Left lung (tissue), 10 donors: Measurements from ENCODE around the gene RBPMS2. TPM values are rescaled to one million over a fixed set of nuclear protein-coding genes. Genes with fewer than 3 reads are reported as not detected.

Experiments used
- ATAC-seq: fragments of 200-7000 bp; cut with Tn5 transposase; one replicate; pipeline ENCODE4 v1.9.1; 2020; ENCODE audit warnings: moderate library complexity
- DNase-seq, 4 donors: peaks; one replicate each; pipeline ENCODE4 v3.0.0-alpha.2; 2013 to 2020
- H3K27ac ChIP-seq, 2 donors: fragments of 200-600 bp; sonication (generic) in 1 of 2; one replicate each; pipeline versions ENCODE4 v1.5.0 to v1.8.0; 2020 to 2021
- H3K27me3 ChIP-seq, 2 donors: fragments of 200-600 bp; sonication (generic) in 1 of 2; one replicate each; pipeline versions ENCODE4 v1.5.0 to v1.8.0; 2020 to 2021
- H3K36me3 ChIP-seq, 2 donors: fragments of 200-600 bp; sonication (generic) in 1 of 2; one replicate each; pipeline versions ENCODE4 v1.5.0 to v1.8.0; 2020 to 2021
- H3K4me1 ChIP-seq, 2 donors: fragments of 200-600 bp; one replicate each; pipeline ENCODE4 v1.8.0; 2021
- H3K4me3 ChIP-seq, 2 donors: fragments of 200-600 bp; sonication (generic) in 1 of 2; one replicate each; pipeline versions ENCODE4 v1.5.0 to v1.8.0; 2020 to 2021; ENCODE audit warnings: mild to moderate bottlenecking in 1 of 2
- H3K9me3 ChIP-seq, 2 donors: fragments of 200-600 bp; sonication (generic) in 1 of 2; one replicate each; pipeline versions ENCODE4 v1.5.0 to v1.8.0; 2020 to 2021
- intact Hi-C, 2 donors: fragments of 100-400 bp; cut with DNase I; formaldehyde crosslinking; loops; one replicate each; pipeline versions ENCODE4 v1.11.2 to v1.14.2; 2022
- polyA plus RNA-seq, 6 donors: library from polyadenylated mRNA; unstranded; fragments of 120-200 nt; gene quantifications; one replicate each; pipeline ENCODE4 v1.2.1, GENCODE V29; 2013; ENCODE audit not compliant: insufficient read length in 6 of 6
- total RNA-seq, 2 donors: library from RNA; stranded (reverse); fragmentation: NEBNext Ultra II Directional; extraction: Animal tissue kit (Norgen Biotek cat#: 25700); gene quantifications; one replicate each; pipeline ENCODE4 v1.2.1, GENCODE V29; 2021
- TF ChIP-seq, protein P1 (sequence below), 2 donors: fragments of 200-600 bp; sonication (generic) in 1 of 2; IDR thresholded peaks; one replicate each; pipeline versions ENCODE4 v1.5.0 to v1.8.0; 2021; ENCODE audit warnings: antibody characterized with exemption in 2 of 2
- donor health status: DM: no; HTN: yes; CAD: no.
- donor health status: DM: no; HTN: no; CAD: no.

The RBPMS2 gene
- total and polyA plus RNA-seq, 8 donors: 3.7 to 12.7 (median 6.8) TPM

GRCh38 chr15:64749167-64749566 is 26.2 kb downstream of the RBPMS2 start:
- TF ChIP-seq, protein P1, sequence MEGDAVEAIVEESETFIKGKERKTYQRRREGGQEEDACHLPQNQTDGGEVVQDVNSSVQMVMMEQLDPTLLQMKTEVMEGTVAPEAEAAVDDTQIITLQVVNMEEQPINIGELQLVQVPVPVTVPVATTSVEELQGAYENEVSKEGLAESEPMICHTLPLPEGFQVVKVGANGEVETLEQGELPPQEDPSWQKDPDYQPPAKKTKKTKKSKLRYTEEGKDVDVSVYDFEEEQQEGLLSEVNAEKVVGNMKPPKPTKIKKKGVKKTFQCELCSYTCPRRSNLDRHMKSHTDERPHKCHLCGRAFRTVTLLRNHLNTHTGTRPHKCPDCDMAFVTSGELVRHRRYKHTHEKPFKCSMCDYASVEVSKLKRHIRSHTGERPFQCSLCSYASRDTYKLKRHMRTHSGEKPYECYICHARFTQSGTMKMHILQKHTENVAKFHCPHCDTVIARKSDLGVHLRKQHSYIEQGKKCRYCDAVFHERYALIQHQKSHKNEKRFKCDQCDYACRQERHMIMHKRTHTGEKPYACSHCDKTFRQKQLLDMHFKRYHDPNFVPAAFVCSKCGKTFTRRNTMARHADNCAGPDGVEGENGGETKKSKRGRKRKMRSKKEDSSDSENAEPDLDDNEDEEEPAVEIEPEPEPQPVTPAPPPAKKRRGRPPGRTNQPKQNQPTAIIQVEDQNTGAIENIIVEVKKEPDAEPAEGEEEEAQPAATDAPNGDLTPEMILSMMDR (IDR thresholded peaks at IDR 0.05): no peak
- Histone ChIP-seq H3K36me3 (no peaks in the 10 kb centered on the region), H3K4me1 (no peaks in the 10 kb centered on the region), H3K27ac (no peak overlapping the region), H3K27me3 (peaks cover 0 to 5% of the 10 kb centered on the region in 2 donors), H3K4me3 (no peak overlapping the region), H3K9me3 (no peaks in the 10 kb centered on the region)
- DNase-seq (no peak), ATAC-seq (no peak)
- intact Hi-C loops: no loop called here

GRCh38 chr15:64748251-64748650 is 27.1 kb downstream of the RBPMS2 start:
- no peak overlapping the region for H3K27ac ChIP-seq
- no peaks in the 10 kb centered on the region for H3K9me3 ChIP-seq
- H3K36me3 ChIP-seq: no peaks in the 10 kb centered on the region
- TF ChIP-seq, protein P1 (IDR thresholded peaks at IDR 0.05): no peak
- ATAC-seq: no peak
- peak in 1 of 4 donors; percentile 45 for DNase-seq
- H3K4me1 ChIP-seq: no peaks in the 10 kb centered on the region
- no peak overlapping the region for H3K4me3 ChIP-seq
- peaks cover 0 to 5% of the 10 kb centered on the region in 2 donors for H3K27me3 ChIP-seq
- intact Hi-C loops: no loop called here

DNA sequence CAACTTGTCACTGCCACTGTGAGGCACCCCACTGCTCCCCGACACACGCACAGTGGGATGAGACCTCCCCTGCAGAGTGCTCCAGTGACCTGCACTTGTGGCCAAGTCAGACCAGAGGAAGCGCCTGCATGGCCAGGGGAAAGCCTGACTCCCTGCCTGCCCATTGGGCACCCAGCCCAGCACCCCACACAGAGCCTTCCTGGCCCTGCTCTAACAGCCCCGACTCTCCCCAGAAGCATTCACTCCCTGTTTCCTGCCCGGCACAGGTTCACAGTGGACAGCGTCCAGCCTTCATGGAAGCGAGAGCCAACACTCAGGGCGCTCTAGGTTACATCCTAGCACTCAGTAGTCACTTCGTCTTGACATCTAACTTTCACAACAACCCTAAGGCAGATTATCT is 27.8 kb downstream of the RBPMS2 start:
- Histone ChIP-seq H3K4me1 (no peaks in the 10 kb centered on the region), H3K27ac (no peak overlapping the region), H3K36me3 (no peaks in the 10 kb centered on the region), H3K27me3 (peaks cover 0 to 5% of the 10 kb centered on the region in 2 donors), H3K9me3 (no peaks in the 10 kb centered on the region), H3K4me3 (no peak overlapping the region)
- ATAC-seq: no peak
- intact Hi-C loops: no loop called here
- TF ChIP-seq, protein P1 (IDR thresholded peaks at IDR 0.05): no peak
- peak in 1 of 4 donors; percentile 34 for DNase-seq

DNA sequence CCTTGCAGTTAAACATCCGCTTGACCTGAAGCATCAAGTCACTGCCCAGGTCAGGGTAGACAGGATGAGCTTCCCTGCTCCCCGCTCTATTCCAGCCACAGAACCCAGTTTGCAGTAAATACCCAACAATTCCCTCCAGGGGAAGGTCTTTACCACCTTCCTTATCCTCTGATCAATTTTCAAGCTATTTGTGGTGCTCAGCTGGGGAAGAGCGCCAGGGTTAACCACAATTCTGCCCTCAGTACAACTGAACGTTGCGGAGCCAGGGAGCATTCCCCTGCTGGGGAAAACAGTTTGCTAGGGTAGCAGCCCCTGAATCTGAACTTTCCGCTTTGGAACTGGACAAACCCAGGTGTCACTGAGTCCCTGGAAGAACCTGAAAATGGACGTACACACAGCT is 28.5 kb downstream of the RBPMS2 start:
- ATAC-seq: no peak

DNA sequence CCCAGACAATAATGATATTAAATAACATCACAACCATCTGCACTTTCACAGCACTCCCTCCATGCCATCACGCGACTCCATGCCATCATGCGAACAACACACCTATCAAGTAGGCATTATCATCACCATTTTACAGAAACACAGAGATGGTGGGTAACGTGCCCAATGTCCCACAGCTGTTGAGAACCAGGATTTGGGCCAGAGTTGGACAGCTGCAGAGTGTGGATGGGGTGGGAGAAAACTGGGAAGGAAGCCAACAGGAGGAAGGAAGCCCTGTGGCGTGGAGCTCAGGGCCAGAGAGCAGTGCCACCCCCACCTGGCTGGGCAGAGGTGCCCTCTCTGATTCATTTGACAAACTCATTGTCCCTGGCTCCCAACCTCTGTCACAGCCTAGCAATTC is 29.0 kb downstream of the RBPMS2 start:
- TF ChIP-seq, protein P1 (IDR thresholded peaks at IDR 0.05): no peak
- Histone ChIP-seq H3K4me1 (no peaks in the 10 kb centered on the region), H3K36me3 (no peaks in the 10 kb centered on the region), H3K27me3 (peaks cover 0 to 5% of the 10 kb centered on the region in 2 donors), H3K4me3 (no peak overlapping the region), H3K9me3 (no peaks in the 10 kb centered on the region), H3K27ac (no peak overlapping the region)
- intact Hi-C loops: no loop called here
- DNase-seq: peak in 1 of 4 donors; percentile 15
- no peak for ATAC-seq

More for the DNA sequence above, 28.5 kb downstream of the RBPMS2 start:
- TF ChIP-seq, protein P1 (IDR thresholded peaks at IDR 0.05): no peak
- peak in 1 of 4 donors; percentile 2 for DNase-seq
- no peaks in the 10 kb centered on the region for H3K36me3 ChIP-seq
- peaks cover 0 to 5% of the 10 kb centered on the region in 2 donors for H3K27me3 ChIP-seq
- intact Hi-C loops: no loop called here
- no peak overlapping the region for H3K27ac ChIP-seq
- no peak overlapping the region for H3K4me3 ChIP-seq
- H3K4me1 ChIP-seq: no peaks in the 10 kb centered on the region
- H3K9me3 ChIP-seq: no peaks in the 10 kb centered on the region
